ENCODE measurements around the gene DRAP1.

DRAP1 gene

DNA sequence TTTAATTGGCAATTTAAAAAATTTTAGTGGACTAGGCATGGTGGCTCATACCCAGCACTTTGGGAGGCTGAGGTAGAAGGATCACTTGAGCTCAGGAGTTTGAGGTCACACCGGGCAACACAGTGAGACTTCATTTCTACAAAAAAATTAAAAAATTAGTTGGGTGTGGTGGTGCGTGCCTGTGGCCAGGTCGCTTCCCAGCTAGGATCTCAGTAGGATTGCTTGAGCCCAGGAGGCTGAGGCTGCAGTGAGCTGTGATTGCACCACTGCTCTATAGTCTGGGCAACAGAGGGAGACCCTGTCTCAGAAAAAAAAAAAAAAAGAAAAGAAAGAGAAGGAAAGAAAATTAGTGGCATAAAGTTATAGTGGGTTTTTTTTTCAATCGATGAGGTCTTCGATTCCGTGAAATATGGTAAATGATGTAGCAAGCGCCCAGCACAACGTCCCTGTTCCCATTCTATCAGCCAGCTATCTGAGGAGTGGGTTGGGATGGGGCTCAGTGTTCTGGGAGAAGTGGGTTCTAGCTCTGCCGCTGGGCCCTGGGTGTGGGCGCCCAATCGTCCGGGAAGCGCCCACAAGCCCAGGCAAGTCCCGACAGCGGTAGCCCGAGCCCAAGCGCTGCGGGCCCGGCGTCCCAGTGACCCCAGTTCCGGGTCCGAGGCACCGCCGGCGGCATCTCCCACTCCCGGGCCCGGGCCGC is 20.4 kb upstream of the DRAP1 start:
- Histone ChIP-seq H3K27me3 (ENCODE audit: control insufficient read depth, insufficient read depth, low read length) (no peaks in the 10 kb centered on the region), H3K4me1 (ENCODE audit: control insufficient read depth, insufficient read depth, low read length) (peaks cover 67% of the 10 kb centered on the region), H3K9ac (ENCODE audit: low read depth, low read length) (peak overlapping the region; percentile 96), H3K4me3 (ENCODE audit: low read length) (peak overlapping the region; percentile 86), H3K9me3 (replicated peaks; ENCODE audit: low read length) (no peaks in the 10 kb centered on the region), H3K36me3 (ENCODE audit: insufficient read depth, low read length) (peaks cover 47% of the 10 kb centered on the region), H3K4me2 (ENCODE audit: low read length) (peak overlapping the region; percentile 82)

DNA sequence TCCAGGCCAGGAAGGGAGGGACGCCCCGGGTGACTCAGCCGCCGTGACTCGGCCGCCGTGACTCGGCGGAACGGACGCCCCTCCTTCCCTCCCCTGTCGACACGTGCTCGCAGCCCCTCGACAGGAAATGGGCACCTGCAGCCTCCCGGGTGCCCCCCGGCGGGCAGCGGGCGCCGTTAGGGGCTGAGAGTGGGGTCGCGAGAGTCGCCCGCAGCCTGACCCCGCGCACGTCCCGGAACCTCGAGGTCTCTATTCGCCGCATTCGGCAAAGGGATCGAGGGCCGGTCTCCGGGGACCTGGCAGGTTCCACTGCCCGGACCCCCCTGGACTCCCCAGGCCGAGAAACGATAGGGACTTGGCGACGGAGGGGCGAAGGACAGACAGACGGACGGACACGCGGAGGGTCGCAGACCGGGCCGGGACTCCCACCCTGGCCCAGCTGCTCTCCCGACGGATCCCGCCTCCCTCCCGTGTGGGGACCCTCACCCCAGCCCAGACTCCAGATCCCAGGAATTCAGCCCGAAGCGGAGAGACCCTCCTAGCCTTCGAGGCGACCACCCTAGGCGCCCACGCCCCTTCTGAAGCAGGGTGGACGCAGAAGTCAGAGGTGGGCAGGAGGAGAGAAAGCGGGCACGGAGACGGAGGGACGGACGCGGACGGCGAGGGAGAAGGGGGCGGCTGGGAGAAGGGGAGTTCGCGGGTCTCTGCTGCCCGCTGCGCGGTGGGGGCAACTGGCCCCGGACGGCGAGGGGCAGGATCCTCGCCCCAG is 19.7 kb upstream of the DRAP1 start:
- H3K4me3 ChIP-seq (ENCODE audit: low read length), result peak overlapping the region; percentile 86
- H3K27me3 ChIP-seq (ENCODE audit: control insufficient read depth, insufficient read depth, low read length), result no peaks in the 10 kb centered on the region
- peak overlapping the region; percentile 82 for H3K4me2 ChIP-seq (ENCODE audit: low read length)
- H3K9me3 ChIP-seq (replicated peaks; ENCODE audit: low read length), result no peaks in the 10 kb centered on the region
- H3K36me3 ChIP-seq (ENCODE audit: insufficient read depth, low read length), result peaks cover 41% of the 10 kb centered on the region
- H3K4me1 ChIP-seq (ENCODE audit: control insufficient read depth, insufficient read depth, low read length), result peaks cover 63% of the 10 kb centered on the region
- H3K9ac ChIP-seq (ENCODE audit: low read depth, low read length), result peak overlapping the region; percentile 96

DNA sequence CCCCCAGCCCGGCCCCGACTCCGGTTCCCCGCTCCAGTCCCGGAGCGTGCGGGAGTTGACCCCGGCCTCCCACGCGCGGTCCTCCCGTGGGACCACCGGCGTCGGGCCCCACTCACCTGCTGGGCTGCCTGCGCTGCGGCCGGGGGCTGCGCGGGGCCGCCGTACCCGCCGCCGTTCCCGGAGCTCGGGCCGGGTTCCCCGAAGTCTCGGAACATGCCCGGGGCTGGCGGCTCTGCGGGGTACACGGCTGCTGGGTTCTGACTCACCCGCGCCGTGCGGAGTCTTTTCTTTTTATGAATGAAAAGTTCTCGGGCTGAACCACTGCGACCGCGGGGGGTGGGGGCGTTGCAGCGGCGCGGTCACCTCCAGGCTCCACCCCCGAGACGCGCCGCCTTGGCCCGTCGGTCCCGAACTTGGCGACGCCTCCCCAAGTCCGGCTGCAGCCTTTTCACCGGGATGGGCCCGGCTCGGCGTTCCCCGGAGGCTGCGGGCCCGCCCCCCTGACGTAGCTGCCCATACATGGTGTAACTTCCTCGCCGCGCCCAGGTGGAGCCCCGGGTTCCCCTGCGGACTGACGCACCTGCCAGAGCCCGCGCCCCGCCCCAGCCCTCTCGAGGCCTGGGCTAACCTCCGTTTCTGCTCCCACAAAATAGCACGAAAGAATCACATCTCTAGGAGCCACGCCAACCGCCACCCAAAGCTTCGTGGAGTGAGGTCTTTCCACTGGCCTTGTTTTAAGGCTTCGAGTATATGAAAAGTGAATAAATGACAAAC is 18.9 kb upstream of the DRAP1 start, which contains the start of gene FOSL1:
Gene FOSL1, minus strand, starts transcription at position 264 of the 774 bp plus-strand sequence. Its CDS starts 49 bp downstream, at position 215.
- Histone ChIP-seq H3K4me3 (ENCODE audit: low read length) (peak within 1 kb of the TSS; percentile 86), H3K4me1 (ENCODE audit: control insufficient read depth, insufficient read depth, low read length) (peaks cover 60% of the 10 kb centered on the region), H3K36me3 (ENCODE audit: insufficient read depth, low read length) (peaks cover 39% of the 10 kb centered on the region)

DNA sequence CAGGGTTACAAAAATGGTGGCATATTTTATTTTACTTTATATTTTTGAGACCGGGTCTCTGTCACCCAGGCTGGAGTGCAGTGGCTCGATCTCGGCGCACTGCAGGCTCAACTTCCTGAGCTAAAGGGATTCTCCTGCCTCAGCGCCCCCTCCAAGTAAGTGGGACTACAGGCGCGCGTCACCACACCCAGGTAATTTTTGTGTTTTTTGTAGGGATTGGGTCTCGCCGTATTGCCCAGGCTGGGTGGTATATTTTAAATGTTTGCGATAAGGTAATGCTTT is 18.4 kb upstream of the DRAP1 start:
- H3K4me3 ChIP-seq (ENCODE audit: low read length), result peak overlapping the region; percentile 86
- H3K36me3 ChIP-seq (ENCODE audit: insufficient read depth, low read length), result peaks cover 34% of the 10 kb centered on the region
- no peaks in the 10 kb centered on the region for H3K27me3 ChIP-seq (ENCODE audit: control insufficient read depth, insufficient read depth, low read length)
- H3K9me3 ChIP-seq (replicated peaks; ENCODE audit: low read length), result no peaks in the 10 kb centered on the region
- H3K4me1 ChIP-seq (ENCODE audit: control insufficient read depth, insufficient read depth, low read length), result peaks cover 55% of the 10 kb centered on the region
- H3K4me2 ChIP-seq (ENCODE audit: low read length), result peak overlapping the region; percentile 69
- peak overlapping the region; percentile 96 for H3K9ac ChIP-seq (ENCODE audit: low read depth, low read length)

More for the DNA sequence above, 18.9 kb upstream of the DRAP1 start, which contains the start of gene FOSL1:
- Histone ChIP-seq H3K9ac (ENCODE audit: low read depth, low read length) (peak within 1 kb of the TSS; percentile 96), H3K27me3 (ENCODE audit: control insufficient read depth, insufficient read depth, low read length) (no peaks in the 10 kb centered on the region), H3K4me2 (ENCODE audit: low read length) (peak within 1 kb of the TSS; percentile 82), H3K9me3 (replicated peaks; ENCODE audit: low read length) (no peaks in the 10 kb centered on the region)

DNA sequence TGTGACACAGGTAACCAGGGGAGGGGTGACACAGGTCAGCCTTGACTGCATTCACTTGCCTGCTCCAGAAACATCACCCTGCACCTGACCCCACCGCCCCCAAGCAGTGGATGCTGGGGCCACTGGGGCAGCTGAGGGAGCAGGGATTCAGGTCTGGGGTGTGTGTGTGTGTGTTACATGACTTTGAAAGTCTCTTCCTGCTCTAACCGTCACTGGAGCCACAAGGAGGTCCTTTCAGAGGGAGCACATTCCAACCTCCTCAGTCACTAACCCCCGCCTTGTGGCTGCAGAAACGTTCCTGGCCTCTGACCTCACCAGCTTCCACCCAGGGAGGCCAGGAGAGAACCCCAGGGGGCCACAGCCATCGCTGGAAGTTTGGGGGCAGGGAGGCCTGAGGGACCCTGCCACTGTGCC is 16.2 kb upstream of the DRAP1 start:
- Histone ChIP-seq H3K4me3 (ENCODE audit: low read length) (peak overlapping the region; percentile 53), H3K27me3 (ENCODE audit: control insufficient read depth, insufficient read depth, low read length) (no peaks in the 10 kb centered on the region), H3K9ac (ENCODE audit: low read depth, low read length) (peak overlapping the region; percentile 75), H3K9me3 (replicated peaks; ENCODE audit: low read length) (no peaks in the 10 kb centered on the region), H3K36me3 (ENCODE audit: insufficient read depth, low read length) (peaks cover 16% of the 10 kb centered on the region), H3K4me2 (ENCODE audit: low read length) (peak overlapping the region; percentile 77), H3K4me1 (ENCODE audit: control insufficient read depth, insufficient read depth, low read length) (peaks cover 48% of the 10 kb centered on the region)

DNA sequence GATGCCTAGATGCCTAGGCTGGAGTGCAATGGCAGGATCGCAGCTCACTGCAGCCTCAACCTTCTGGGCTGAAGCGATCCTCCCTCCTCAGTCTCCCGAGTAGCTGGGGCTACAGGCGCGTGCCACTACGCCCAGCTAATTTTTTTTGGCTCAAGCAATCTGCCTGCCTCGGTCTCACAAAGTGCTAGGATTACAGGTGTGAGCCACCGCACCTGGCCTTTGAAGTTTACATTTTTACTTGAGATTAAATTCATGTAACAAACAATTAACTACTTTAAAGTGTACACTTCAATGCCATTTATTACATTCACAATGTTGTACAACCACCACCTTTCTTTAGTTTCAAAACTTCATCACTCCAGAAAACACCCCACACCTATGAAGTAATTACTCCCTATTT is 15.5 kb upstream of the DRAP1 start:
- H3K4me2 ChIP-seq (ENCODE audit: low read length), result peak overlapping the region; percentile 77
- no peaks in the 10 kb centered on the region for H3K27me3 ChIP-seq (ENCODE audit: control insufficient read depth, insufficient read depth, low read length)
- peak overlapping the region; percentile 50 for H3K4me3 ChIP-seq (ENCODE audit: low read length)
- no peaks in the 10 kb centered on the region for H3K9me3 ChIP-seq (replicated peaks; ENCODE audit: low read length)
- peaks cover 10% of the 10 kb centered on the region for H3K36me3 ChIP-seq (ENCODE audit: insufficient read depth, low read length)
- H3K4me1 ChIP-seq (ENCODE audit: control insufficient read depth, insufficient read depth, low read length), result peaks cover 48% of the 10 kb centered on the region
- peak overlapping the region; percentile 65 for H3K9ac ChIP-seq (ENCODE audit: low read depth, low read length)

DNA sequence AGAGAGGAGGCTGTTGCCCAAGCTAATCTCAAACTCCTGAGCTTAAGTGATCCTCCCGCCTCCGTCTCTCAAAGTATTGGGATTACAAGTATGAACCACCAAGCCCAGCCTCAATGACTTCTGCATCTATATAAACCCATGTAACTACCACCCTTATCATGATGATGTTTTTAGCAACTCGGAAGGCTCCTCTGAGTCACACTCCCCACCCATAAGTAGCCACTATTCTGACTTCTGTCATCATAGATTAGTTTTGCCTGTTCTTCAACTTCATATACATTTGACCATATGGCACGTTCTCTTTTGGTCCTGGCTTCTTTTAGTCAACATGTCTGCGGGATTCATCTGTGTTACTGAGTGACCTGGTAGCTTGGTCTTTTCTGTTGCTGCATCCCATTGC is 12.6 kb upstream of the DRAP1 start:
- peaks cover 53% of the 10 kb centered on the region for H3K4me1 ChIP-seq (ENCODE audit: control insufficient read depth, insufficient read depth, low read length)
- no peaks in the 10 kb centered on the region for H3K9me3 ChIP-seq (replicated peaks; ENCODE audit: low read length)
- no peak overlapping the region for H3K4me2 ChIP-seq (ENCODE audit: low read length)
- no peak overlapping the region for H3K9ac ChIP-seq (ENCODE audit: low read depth, low read length)
- no peaks in the 10 kb centered on the region for H3K27me3 ChIP-seq (ENCODE audit: control insufficient read depth, insufficient read depth, low read length)
- no peaks in the 10 kb centered on the region for H3K36me3 ChIP-seq (ENCODE audit: insufficient read depth, low read length)
- H3K4me3 ChIP-seq (ENCODE audit: low read length), result no peak overlapping the region

DNA sequence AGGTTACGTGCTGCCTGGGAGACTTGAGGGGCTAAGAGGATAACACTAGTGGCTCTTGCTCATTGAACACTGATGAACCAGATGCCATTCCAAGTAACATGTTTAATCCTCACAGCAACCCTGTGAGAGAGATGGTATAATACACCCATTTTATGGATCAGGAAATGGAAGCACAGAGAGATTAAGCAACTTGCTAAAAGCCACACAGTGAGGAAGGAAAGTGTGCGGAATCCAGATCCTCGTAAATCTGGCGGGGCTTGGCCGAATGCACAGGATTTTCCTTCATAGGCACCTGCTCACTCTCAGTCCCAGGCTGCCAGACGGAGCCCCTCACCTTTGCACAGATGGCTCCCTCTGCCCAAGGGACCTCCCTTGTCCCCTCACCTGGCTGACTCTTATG is 11.3 kb upstream of the DRAP1 start:
- H3K9ac ChIP-seq (ENCODE audit: low read depth, low read length), result no peak overlapping the region
- no peak overlapping the region for H3K4me3 ChIP-seq (ENCODE audit: low read length)
- no peak overlapping the region for H3K4me2 ChIP-seq (ENCODE audit: low read length)

DNA sequence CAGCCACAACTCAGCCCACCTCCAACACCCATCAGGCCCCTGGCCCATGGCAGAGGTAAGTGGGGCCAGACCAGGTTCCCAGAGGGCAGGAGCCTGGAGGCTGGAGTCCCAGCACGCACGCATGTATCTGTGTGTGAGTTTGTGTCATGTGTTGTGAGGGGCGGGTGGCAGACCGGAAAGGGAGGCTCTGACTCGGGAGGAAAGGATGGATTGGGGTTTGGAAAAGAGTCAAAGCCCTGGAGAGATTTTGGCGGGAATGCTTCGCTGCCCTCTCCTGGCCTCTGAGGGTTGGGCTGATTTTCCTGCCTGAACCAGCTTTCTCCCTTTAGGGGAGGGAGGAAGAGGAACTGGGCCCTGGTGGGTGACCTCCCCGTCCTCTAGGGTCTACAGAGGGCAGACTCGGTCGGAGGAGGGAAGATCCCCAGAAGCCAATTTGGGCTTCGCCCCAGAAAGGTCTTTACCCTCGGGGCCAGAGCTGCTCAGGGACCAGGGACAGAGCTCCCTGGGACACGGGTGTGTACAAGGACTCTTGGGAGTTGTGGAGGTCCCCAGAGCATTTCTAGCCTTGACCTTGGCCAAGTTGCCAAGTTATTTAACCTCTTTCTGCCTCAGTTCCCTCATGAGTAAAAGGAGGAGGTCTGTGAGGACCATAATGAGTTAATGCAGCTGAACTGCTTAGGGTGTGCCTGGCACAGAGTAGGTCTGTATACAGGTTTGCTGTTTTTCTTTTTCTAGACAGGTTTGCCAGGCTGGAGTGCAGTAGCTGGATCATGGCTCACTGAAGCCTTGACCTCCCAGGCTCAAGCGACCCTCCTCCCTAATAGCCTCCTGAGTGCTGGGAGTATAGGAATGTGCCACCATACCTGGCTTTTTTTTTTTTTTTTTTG is 7.3 kb upstream of the DRAP1 start:
- peak overlapping the region; percentile 76 for H3K9ac ChIP-seq (ENCODE audit: low read depth, low read length)
- no peaks in the 10 kb centered on the region for H3K9me3 ChIP-seq (replicated peaks; ENCODE audit: low read length)
- peak overlapping the region; percentile 32 for H3K4me3 ChIP-seq (ENCODE audit: low read length)
- H3K36me3 ChIP-seq (ENCODE audit: insufficient read depth, low read length), result peaks cover 3% of the 10 kb centered on the region
- peaks cover 72% of the 10 kb centered on the region for H3K4me1 ChIP-seq (ENCODE audit: control insufficient read depth, insufficient read depth, low read length)
- H3K4me2 ChIP-seq (ENCODE audit: low read length), result peak overlapping the region; percentile 57
- H3K27me3 ChIP-seq (ENCODE audit: control insufficient read depth, insufficient read depth, low read length), result no peaks in the 10 kb centered on the region

More for the DNA sequence above, 11.3 kb upstream of the DRAP1 start:
- H3K4me1 ChIP-seq (ENCODE audit: control insufficient read depth, insufficient read depth, low read length), result peaks cover 53% of the 10 kb centered on the region
- no peaks in the 10 kb centered on the region for H3K9me3 ChIP-seq (replicated peaks; ENCODE audit: low read length)
- no peaks in the 10 kb centered on the region for H3K36me3 ChIP-seq (ENCODE audit: insufficient read depth, low read length)
- no peaks in the 10 kb centered on the region for H3K27me3 ChIP-seq (ENCODE audit: control insufficient read depth, insufficient read depth, low read length)

DNA sequence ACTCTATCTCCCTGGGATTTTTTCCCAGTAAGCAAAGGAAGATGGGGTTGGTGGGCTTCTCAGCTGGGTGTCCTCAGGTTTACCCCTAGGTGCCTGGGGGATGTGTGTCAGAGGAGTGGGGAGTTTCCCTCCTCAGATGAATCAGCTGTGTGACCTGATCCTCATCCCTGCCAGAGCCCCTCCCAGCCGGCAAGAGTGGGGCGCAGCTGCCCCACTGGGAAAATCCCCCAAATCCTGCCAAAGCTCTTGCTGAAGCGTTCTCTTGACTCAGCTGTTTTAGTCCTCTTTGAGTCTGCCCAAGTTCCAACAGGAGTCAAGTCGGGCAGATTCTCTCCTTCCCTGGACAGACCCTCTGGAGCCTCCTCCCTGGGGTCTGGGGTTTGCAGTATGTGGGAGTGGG is 6.4 kb upstream of the DRAP1 start:
- Histone ChIP-seq H3K9ac (ENCODE audit: low read depth, low read length) (peak overlapping the region; percentile 76), H3K4me3 (ENCODE audit: low read length) (no peak overlapping the region), H3K36me3 (ENCODE audit: insufficient read depth, low read length) (peaks cover 12% of the 10 kb centered on the region), H3K4me1 (ENCODE audit: control insufficient read depth, insufficient read depth, low read length) (peaks cover 78% of the 10 kb centered on the region), H3K4me2 (ENCODE audit: low read length) (peak overlapping the region; percentile 19), H3K27me3 (ENCODE audit: control insufficient read depth, insufficient read depth, low read length) (no peaks in the 10 kb centered on the region), H3K9me3 (replicated peaks; ENCODE audit: low read length) (no peaks in the 10 kb centered on the region)

Data from skeletal muscle satellite cell (primary cell).